OCI-LY1 (cell line): ENCODE results near the gene RAB11B.

Source experiments
- CTCF ChIP-seq: fragments of 200-600 bp; sonication (generic), shearing (Covaris generic); IDR thresholded peaks from 2 replicates; pipeline ENCODE4 v1.5.1; 2017; ENCODE audit warnings: mild to moderate bottlenecking, antibody characterized with exemption, low read length, moderate library complexity, mixed read lengths
- EZH2 ChIP-seq: fragments of 200-600 bp; sonication (generic), shearing (Covaris generic); IDR thresholded peaks from 2 replicates; pipeline ENCODE4 v1.8.0; 2017; ENCODE audit warnings: borderline replicate concordance, mixed run types, mild to moderate bottlenecking, antibody characterized with exemption, low read length, moderate library complexity, mixed read lengths

GRCh38 chr19:8352134-8352827, 37.9 kb upstream of the RAB11B start:
- TF ChIP-seq CTCF = no peak
- no peak for TF ChIP-seq EZH2
